ENCODE measurements around the gene CAMSAP2. TPM values are rescaled to one million over a fixed set of nuclear protein-coding genes. Genes with fewer than 3 reads are reported as not detected.
"Not testable (repeated sequence)": the region's sequence is repeated elsewhere in the genome, so short reads cannot be mapped to it uniquely, and the experiment has no call there.

Gene CAMSAP2
- total RNA-seq, 1 donor, result 2.7 TPM

DNA sequence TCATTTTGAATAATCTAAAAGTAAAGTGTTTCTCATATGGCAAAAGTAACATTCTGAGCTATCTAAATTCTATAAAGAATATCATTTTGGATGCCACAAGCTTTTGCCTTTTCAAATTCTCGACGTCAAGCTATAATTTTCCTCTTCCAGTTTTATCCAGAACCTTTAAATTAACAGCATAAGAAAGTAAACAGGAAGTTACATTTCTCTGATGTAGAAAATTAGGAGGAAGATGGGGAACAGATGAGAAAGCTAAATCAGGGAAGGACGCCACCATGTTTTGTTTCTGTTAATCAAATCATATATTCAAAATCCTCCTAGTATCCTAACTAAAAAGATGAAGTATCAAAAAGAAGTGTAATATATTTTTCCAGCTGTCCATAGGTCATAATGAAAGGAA is 8.8 kb upstream of the CAMSAP2 start:
- Histone ChIP-seq H3K27me3 (ENCODE audit: insufficient read depth, low read length) (no peaks in the 10 kb centered on the region), H3K4me3 (ENCODE audit: low read length) (no peak overlapping the region), H3K4me1 (ENCODE audit: insufficient read depth, low read length) (no peaks in the 10 kb centered on the region), H3K9me3 (ENCODE audit: low read depth, low read length) (no peaks in the 10 kb centered on the region)

DNA sequence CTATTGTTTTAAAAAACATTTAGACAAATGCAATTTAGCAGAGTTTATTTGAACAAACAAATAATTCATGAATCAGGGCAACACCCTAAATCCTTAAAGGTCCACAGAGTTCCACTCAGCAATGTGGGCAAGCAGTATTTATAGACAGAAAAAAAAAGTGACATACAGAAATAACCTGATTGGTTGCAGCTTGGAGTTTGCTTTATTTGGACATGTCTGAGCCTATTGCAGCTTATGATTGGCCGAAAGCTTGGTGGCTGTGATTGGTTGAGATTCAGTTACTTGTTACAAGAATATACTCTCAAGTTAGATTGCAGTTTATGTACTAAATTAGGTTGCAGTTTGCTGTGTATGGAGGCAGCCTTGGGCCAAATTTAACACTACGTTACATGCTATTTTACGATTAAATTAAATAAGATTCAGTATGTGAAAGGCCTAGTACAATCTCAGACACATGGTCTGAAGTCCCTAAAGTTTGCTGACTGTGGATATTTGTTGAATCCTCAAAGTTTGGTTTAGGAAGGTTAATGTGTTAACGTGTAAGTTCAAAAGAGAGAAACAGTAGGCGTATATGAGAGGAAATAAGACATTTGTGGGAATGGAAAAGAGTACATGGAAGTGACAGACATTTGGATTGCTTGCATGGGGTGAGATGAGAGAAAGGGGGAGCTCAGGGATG is 6.9 kb upstream of the CAMSAP2 start:
- H3K4me3 ChIP-seq (ENCODE audit: low read length), result no peak overlapping the region
- no peaks in the 10 kb centered on the region for H3K4me1 ChIP-seq (ENCODE audit: insufficient read depth, low read length)
- H3K27me3 ChIP-seq (ENCODE audit: insufficient read depth, low read length), result peaks cover 4% of the 10 kb centered on the region
- H3K9me3 ChIP-seq (ENCODE audit: low read depth, low read length), result no peaks in the 10 kb centered on the region

DNA sequence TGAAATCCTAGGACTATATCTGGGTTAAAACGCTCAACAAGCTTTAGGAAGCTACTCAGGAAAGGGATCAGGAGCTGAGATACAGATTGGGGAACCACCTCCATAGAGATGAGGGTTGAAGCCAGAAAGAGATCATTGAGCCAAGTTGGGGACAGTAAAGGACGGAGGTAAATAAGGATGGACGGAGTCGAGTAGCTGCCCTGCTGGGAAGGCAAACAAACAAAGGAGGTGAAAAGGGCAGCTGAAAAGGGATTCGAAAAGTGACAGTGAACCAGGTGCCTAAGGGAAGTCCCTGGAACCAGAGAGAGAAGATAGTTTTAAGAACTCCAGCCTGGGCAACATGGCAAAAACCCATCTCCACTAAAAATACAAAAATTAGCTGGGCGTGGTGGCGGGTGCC is 6.3 kb upstream of the CAMSAP2 start:
- Histone ChIP-seq H3K27me3 (ENCODE audit: insufficient read depth, low read length) (peaks cover 5% of the 10 kb centered on the region), H3K4me1 (ENCODE audit: insufficient read depth, low read length) (no peaks in the 10 kb centered on the region), H3K4me3 (ENCODE audit: low read length) (no peak overlapping the region), H3K9me3 (ENCODE audit: low read depth, low read length) (no peaks in the 10 kb centered on the region)

DNA sequence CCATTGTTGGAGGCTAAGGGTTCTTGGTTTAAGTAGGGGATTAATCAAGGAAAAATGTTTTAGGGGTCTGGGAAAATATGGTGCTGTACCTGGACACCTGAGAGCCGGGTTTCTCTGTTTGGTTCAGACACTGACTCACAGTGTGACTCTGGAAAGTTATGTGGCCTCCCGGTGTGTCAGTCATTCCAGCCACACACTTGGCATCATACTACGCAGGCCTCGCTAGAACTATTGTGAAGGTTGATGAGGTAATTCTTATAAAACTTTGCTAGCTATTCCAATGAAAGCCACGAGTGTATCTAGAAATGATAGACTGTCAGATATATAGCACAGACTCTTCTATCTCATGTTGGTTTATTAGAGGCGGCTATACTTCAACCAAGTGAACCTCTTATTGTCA is 4.8 kb upstream of the CAMSAP2 start:
- H3K9me3 ChIP-seq (ENCODE audit: low read depth, low read length), result no peaks in the 10 kb centered on the region
- peaks cover 5% of the 10 kb centered on the region for H3K4me1 ChIP-seq (ENCODE audit: insufficient read depth, low read length)
- H3K4me3 ChIP-seq (ENCODE audit: low read length), result no peak overlapping the region
- peaks cover 13% of the 10 kb centered on the region for H3K27me3 ChIP-seq (ENCODE audit: insufficient read depth, low read length)

DNA sequence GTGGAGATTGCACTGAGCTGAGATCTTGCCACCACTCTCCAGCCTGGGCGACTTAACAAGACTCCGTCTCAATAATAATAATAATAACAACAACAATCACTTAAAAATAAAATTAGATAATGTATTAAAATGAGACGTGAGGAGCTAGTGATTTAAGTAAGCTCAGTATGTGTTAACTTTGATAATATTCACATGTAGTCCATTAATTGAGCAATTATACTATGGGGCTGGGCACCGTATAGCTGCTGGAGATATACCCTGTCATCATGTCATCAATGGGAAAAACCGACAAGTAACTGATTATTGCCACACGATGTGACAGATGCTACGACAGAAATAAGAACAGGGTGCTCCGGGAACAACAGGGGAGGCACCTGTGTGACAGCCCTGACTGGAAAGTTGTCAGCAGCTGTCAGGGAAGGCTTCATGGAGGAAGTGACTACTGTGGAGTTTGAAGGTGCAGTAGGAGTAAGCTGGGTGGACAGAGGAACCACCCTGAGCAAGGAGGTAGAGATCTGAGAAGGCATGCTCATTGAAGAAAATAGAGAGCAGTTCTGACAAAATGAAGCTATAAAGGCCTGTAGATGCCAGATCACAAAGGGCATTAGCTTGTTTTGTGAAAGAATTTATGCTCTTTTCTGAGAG is 924 bp upstream of the CAMSAP2 start:
- Histone ChIP-seq H3K4me3 (ENCODE audit: low read length) (no peak overlapping the region), H3K4me1 (ENCODE audit: insufficient read depth, low read length) (peaks cover 15% of the 10 kb centered on the region), H3K27me3 (ENCODE audit: insufficient read depth, low read length) (peaks cover 42% of the 10 kb centered on the region), H3K9me3 (ENCODE audit: low read depth, low read length) (no peaks in the 10 kb centered on the region)

DNA sequence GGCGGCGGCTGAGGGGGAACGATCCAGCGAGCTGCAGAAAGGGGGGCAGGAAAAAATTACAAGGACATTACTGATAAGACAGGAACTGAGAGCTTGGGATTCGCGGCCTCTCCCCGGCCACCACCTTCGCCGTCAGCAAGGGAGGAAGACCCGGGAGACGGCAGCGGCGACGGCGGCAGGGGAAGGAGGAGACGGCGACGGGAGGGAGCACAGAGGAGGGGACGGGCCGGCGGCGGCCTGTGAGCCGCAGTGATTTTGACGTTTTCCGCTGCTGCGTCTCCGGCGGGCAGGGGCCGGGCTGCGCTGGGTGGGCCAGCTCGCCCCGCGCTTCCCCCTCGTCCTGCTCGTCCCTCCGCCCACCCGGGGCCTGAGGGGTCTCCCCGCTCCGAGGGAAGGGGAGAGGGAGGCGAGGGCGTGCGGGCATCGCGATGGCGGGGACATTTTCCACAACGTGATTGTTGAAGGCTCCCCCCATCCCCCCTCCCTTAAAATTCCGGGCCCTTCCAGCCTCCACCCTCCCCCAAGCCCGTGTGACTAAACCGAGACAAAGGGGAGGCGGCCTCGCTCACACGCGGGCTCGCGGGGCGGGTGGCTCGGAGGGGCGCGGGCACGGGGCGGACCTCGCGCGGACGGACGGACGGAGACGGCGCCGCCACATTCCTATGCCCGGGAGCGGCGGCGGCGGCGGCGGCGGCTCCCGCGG is 407 bp downstream of the CAMSAP2 start:
- Histone ChIP-seq H3K4me1 (ENCODE audit: insufficient read depth, low read length) (peaks cover 15% of the 10 kb centered on the region), H3K4me3 (ENCODE audit: low read length) (peak overlapping the region; percentile 63), H3K27me3 (ENCODE audit: insufficient read depth, low read length) (peaks cover 44% of the 10 kb centered on the region), H3K9me3 (ENCODE audit: low read depth, low read length) (no peaks in the 10 kb centered on the region)

DNA sequence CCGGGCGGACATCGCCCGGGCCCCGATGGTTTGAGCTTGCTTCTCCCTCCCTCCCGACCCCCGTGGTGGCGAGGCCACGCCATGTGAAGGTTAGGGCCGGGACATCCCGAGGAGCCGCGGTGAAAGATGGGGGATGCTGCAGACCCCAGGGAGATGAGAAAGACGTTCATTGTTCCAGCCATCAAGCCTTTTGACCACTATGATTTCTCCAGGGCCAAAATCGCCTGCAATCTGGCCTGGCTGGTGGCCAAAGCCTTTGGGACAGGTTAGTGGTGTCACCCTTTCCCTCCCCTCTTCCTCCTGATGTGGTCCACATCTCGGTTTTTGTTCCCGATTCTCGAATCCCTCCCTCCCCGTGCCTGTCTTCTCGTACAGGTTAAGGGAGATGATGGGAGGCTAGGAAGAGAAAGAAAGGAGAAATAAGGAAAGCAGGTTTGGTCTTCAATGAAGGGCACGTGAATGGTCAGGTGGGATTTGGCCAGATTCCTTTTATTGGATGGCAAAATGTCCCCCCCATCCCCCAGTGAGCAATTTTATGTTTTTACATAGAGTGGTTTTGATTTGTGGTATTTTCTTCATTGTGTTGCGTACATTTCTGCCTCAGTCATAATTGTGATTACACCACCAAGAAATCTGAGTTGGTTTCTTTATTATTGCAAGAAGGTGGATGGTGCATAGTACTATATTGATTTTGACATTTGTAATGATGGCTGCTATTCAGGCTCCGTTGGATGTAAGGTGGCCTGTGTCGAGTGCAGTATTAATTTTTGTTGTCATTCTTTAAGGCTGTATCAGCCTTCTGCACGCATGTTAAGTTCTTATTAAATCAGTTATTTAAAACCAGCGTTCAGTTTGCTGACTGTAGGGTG is 1.2 kb downstream of the CAMSAP2 start:
- H3K4me3 ChIP-seq (ENCODE audit: low read length), result peak overlapping the region; percentile 63
- H3K4me1 ChIP-seq (ENCODE audit: insufficient read depth, low read length), result peaks cover 15% of the 10 kb centered on the region
- H3K9me3 ChIP-seq (ENCODE audit: low read depth, low read length), result no peaks in the 10 kb centered on the region
- peaks cover 50% of the 10 kb centered on the region for H3K27me3 ChIP-seq (ENCODE audit: insufficient read depth, low read length)

DNA sequence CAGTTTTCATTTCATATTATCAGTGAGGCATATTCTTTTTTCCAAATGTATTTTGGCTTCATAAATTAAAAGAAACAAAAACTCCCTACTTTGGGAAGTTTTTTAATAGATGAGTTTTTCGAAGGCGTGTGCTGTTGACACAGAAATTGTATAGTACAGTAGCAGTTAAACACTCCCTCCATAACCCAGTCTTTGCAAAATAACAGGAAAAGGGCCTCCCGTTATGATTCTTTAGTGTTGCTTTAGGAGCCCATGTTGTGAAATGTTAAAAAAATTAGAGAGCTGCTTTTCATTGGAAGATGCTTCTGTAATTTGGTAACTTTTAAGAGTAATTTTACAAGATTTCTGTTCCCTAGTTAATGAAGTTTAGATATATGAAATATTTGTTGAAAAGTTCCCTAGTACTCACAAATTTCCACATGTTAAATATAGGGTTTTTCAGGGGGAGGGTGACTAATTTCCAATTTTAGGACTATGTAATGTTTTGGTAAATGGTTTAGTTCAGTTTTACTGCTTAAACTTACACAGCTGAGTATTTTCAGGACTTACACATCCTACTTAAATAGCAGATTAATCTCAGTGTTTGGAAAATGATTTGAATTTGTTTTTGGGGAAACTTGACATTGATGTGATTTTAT is 2.0 kb downstream of the CAMSAP2 start:
- H3K9me3 ChIP-seq (ENCODE audit: low read depth, low read length), result no peaks in the 10 kb centered on the region
- no peak overlapping the region for H3K4me3 ChIP-seq (ENCODE audit: low read length)
- H3K27me3 ChIP-seq (ENCODE audit: insufficient read depth, low read length), result peaks cover 50% of the 10 kb centered on the region
- H3K4me1 ChIP-seq (ENCODE audit: insufficient read depth, low read length), result peaks cover 15% of the 10 kb centered on the region

DNA sequence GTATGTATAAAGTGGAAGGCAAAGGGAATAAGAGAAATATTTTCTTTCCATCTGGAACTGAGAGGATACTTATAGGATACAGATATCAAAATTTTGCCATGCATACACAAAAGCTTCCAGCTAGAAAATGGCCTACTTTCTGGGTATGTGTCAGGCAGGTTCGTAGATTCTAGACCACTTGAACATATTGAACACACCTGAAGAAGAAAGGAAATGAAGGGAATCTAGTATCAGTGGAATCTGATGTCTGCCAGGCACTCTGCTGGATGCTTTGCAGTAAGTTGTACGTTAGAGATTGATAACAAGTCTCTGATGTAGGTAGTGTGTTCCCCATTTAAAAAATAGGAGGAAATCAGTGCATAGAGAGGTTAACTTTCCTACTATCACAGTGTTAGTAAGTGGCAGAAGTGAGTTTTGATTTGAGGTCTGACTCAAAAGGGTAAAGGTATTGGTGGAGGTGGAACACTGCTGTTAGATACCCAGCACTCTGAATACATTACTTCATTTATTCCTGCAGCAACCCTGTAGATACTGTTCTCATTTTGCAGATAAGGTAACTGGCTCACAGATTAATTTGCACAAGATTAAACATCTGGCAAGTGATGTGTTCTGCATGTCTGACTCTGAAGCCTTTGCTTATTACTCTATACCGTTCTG is 3.0 kb downstream of the CAMSAP2 start:
- Histone ChIP-seq H3K4me3 (ENCODE audit: low read length) (no peak overlapping the region), H3K4me1 (ENCODE audit: insufficient read depth, low read length) (peaks cover 15% of the 10 kb centered on the region), H3K27me3 (ENCODE audit: insufficient read depth, low read length) (peaks cover 46% of the 10 kb centered on the region)

DNA sequence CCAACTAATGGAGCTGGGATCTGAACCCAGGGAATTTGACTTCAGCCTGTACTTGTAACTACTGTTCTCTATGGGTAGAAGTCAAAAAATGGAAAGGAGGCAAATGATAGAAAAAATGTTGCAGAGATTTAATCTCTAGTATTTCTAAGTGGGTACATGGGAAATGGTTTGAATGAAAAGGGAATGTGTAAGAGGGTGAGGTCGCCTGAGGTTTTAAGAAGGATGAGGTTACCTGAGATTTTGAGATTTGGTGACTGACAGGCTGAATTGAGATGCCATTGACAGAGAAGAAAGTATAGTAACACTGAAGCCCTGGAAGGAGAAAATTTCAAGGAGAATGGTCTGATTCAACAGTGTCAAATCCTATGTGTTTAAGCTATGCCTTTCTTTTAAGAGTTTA is 5.5 kb downstream of the CAMSAP2 start:
- H3K27me3 ChIP-seq (ENCODE audit: insufficient read depth, low read length), result peaks cover 37% of the 10 kb centered on the region
- H3K9me3 ChIP-seq (ENCODE audit: low read depth, low read length), result no peaks in the 10 kb centered on the region
- peaks cover 10% of the 10 kb centered on the region for H3K4me1 ChIP-seq (ENCODE audit: insufficient read depth, low read length)
- no peak overlapping the region for H3K4me3 ChIP-seq (ENCODE audit: low read length)

More for the DNA sequence above, 3.0 kb downstream of the CAMSAP2 start:
- no peaks in the 10 kb centered on the region for H3K9me3 ChIP-seq (ENCODE audit: low read depth, low read length)

DNA sequence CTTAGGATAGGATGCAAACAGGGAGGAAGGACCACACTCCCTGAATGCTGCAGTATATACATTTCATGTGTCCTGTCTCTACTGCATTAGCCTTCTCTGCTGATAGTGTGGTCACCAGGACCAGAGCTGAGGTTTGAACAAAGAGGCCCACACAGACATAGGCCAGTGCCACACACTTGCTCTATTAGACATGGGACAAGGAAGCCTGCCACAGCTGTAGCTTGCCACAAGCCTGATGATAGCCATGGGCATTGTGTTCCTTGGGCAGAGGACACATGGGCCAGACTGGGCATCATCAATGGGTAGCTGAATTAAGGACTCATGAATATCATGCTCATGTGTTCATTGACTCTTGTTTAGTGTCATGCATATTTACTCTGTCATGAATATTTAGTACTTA is 10.4 kb downstream of the CAMSAP2 start:
- no peak overlapping the region for H3K4me3 ChIP-seq (ENCODE audit: low read length)
- H3K9me3 ChIP-seq (ENCODE audit: low read depth, low read length), result no peaks in the 10 kb centered on the region
- no peaks in the 10 kb centered on the region for H3K4me1 ChIP-seq (ENCODE audit: insufficient read depth, low read length)
- H3K27me3 ChIP-seq (ENCODE audit: insufficient read depth, low read length), result peaks cover 6% of the 10 kb centered on the region

DNA sequence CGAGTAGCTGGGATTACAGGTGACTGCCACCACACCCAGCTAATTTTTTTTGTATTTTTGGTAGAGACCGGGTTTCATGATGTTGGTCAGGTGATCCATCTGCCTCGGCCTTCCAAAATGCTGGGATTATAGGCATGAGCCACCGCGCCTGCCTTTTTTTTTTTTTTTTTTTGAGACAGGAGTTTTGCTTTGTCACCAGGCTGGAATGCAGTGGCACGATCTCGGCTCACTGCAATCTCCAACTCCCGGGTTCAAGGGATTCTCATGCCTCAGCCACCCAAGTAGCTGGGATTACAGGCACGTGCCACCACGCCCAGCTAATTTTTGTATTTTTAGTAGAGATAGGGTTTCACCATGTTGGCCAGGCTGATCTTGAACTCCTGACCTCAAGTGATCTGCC is 12.1 kb downstream of the CAMSAP2 start:
- not testable (repeated sequence) for H3K9me3 ChIP-seq (ENCODE audit: low read depth, low read length); H3K27me3 ChIP-seq (ENCODE audit: insufficient read depth, low read length); H3K4me1 ChIP-seq (ENCODE audit: insufficient read depth, low read length); H3K4me3 ChIP-seq (ENCODE audit: low read length)

DNA sequence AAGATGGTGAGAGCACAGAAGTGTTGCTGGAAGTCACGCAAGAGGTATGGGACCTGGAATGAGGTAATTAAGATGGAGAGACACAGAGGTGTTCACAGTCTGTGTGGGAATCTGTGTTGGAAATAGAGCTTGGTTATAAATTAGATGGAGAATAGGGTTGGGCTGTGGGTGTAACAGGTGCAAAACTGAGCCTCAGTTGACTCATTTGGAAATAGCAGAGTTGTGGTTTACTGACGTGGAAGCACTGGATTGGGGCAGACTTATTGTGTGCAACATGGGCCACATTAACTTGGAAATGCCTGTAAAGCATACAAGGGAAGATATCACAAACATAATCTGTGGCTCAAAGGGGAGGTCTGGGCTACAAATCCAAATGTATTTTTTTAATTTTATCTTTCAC is 13.0 kb downstream of the CAMSAP2 start:
- Histone ChIP-seq H3K9me3 (ENCODE audit: low read depth, low read length) (no peaks in the 10 kb centered on the region), H3K4me1 (ENCODE audit: insufficient read depth, low read length) (no peaks in the 10 kb centered on the region), H3K27me3 (ENCODE audit: insufficient read depth, low read length) (no peaks in the 10 kb centered on the region), H3K4me3 (ENCODE audit: low read length) (no peak overlapping the region)

DNA sequence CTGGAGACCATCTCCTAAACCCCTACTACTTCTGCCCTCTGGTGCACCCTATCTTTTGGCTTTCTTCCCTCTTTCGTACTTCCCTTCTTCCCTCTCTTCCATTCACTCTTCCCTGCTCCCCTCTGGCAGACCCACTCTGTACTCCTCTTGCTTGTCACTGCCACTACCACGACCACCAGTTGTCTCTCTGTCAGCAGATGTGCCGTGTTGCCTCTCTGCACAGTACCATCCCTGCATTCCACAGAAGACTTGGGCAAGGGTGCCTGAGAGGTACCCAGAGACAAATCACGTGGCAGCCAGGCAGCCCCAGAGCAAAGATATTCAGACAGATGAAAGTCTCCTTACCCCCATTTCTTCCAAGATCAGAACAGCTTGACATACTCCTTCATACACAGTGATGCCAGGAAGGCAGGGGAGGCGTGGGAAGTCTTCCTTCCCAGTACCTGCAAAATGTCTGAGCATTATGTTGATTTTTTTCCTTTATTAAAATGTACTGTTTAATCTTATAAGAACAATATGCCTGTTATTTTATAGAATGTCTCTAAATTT is 15.0 kb downstream of the CAMSAP2 start:
- no peaks in the 10 kb centered on the region for H3K27me3 ChIP-seq (ENCODE audit: insufficient read depth, low read length)
- no peaks in the 10 kb centered on the region for H3K4me1 ChIP-seq (ENCODE audit: insufficient read depth, low read length)
- H3K9me3 ChIP-seq (ENCODE audit: low read depth, low read length), result no peaks in the 10 kb centered on the region
- H3K4me3 ChIP-seq (ENCODE audit: low read length), result no peak overlapping the region

All from mononuclear cell (primary cell).